ENCODE results near the gene NHERF1.

- no peak for TF ChIP-seq GATA2 (IDR thresholded peaks at IDR 0.05; ENCODE audit: low read depth, low read length)
- no peak for TF ChIP-seq GATA3 (IDR thresholded peaks at IDR 0.05; ENCODE audit: low read depth, low read length)
These were observed 22.3 kb downstream of the NHERF1 start for GRCh38 chr17:74770498-74771318.

Data from SH-SY5Y (cell line).